DMS 273 (cell line): Measurements from ENCODE around the gene CMIP.
"Not testable (repeated sequence)": the region's sequence is repeated elsewhere in the genome, so short reads cannot be mapped to it uniquely, and the experiment has no call there.

Experiments
- DNase-seq: peaks from one replicate; lab custom pipeline; 2025; ENCODE audit not compliant: unreplicated experiment; lab: John Stamatoyannopoulos, UW

CMIP gene

DNA sequence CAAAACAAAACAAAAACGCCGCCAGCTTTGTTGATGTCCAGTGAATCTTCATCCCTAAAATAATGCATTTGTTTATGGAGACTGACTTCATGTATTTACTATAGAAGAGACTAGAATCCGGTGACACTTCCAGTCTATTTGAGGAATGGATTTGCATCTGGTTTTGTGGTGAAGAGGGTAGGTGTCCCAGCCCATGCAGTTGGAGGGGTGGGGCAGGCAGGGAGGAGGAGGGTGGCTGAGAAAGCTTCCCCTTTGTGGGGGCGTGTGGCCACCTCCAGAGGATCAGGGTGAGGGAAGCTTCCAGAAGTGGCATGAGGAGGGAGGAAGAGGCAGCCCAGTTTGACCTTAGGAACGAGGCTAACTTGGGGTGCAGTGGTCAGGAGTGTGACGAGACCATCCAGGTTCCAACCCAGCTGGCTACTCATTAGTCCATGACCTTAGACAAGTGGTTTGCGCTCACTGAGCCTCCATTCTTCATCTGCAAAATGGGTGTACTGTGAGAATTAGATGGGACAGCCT, 69.5 kb downstream of the CMIP start:
- no peak for DNase-seq

- DNase-seq: no peak
Observed at GRCh38 chr16:81514568-81515258, 70.1 kb downstream of the CMIP start.

GRCh38 chr16:81515281-81515680, 70.7 kb downstream of the CMIP start:
- no peak for DNase-seq

DNA sequence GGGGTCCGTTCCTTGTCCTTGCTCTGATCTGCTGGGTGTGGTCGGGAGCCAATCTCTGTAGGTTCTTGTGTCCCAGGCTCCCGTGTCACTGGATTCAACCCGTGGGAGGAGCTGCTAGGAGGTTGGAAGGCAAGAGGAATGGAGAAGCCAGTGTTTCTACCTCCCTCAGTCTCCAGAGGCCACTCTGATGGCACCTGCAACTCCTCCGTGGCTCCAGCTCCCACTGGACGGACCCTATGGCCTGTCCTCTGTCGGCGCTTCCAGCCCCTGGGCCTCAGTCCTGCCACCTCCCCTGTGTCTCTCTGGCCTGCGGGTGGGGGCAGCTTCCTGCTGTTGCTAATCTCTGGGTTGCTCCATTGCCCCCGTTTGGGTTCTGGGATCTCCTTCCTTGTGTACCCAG, 71.1 kb downstream of the CMIP start:
- DNase-seq: no peak

DNA sequence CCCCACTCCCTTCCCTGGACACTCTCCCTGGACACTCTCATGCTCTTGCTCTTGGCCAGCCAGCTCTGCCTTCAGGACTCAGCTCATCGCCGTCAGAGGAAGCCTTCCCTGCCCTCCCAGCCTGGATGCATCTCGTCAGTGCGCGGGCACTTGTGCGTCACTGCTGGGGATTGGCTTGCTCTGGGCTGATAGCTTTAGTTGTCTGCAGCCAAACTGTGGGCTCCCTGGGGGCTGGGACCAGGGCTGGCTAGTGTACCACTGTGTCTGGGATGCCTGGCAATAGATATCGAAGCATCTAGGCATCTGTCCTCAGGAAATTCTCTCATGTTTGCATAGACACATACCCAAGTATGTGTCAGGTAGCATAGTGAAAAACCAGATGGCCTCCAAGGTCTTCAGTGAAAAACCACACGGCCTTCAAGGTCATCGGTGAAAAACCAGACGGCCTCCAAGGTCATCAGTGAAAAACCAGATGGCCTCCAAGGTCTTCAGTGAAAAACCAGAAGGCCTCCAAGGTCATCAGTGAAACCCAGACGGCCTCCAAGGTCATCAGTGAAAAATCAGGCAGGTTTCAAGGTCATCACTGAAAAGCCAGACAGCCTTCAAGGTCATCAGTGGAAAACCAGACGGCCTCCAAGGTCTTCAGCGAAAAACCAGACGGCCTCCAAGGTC, 72.0 kb downstream of the CMIP start:
- no peak for DNase-seq

DNA sequence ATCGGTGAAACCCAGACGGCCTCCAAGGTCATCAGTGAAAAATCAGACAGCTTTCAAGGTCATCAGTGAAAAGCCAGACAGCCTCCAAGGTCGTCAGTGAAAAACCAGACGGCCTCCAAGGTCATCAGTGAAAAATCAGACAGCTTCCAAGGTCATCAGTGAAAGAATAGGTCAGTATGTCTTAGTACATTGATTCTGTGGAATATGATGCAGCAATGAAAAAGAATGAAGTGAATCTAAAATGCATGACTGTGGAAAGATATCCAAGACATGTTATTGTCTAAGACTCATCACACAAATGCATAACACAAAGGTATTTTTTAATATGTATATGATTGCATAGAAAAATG, 72.5 kb downstream of the CMIP start:
- no peak for DNase-seq

DNA sequence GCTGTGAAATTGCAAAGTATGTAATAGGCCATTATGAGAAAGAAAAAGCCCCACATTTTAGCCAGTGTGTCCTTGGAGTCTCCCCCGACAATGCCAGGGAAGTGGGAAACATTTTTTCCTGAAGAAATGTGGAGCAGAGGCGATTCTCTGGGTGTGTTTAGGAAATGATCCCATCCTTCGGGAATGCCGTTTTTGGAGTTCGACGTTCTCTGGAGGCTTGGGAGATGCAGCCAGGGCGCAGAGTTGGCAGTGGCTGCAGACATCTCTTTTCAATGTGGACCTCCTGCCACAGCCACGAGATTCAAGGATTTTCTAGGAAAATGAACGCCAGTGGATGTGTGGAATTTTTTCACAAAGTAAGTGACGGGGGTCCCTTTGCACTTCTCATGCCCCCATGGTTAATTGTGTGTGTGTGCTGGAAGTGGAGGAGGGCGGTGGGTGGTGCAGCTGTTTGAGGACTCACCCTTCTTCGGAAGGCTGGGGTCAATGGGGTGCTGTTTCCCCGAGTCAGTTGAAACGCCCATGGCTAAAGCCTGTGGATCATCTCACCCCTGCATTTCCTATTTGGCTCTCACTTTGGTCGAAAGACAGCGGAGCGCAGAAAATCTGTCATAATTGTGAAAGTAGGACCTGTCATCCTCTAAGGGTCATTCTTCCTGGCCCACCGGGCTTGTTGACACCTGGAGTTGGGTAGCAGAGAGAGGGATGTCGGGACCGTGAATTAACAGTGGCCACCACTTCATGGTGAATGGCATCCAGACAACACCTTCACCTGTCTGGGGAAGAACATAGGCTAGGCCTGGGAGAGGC, 73.2 kb downstream of the CMIP start:
- no peak for DNase-seq

GRCh38 chr16:81518439-81518757, 73.8 kb downstream of the CMIP start:
- no peak for DNase-seq

- no peak for DNase-seq
Observed at GRCh38 chr16:81519301-81520150, 74.9 kb downstream of the CMIP start.

- no peak for DNase-seq
Observed at GRCh38 chr16:81520151-81520470, 75.5 kb downstream of the CMIP start.

DNA sequence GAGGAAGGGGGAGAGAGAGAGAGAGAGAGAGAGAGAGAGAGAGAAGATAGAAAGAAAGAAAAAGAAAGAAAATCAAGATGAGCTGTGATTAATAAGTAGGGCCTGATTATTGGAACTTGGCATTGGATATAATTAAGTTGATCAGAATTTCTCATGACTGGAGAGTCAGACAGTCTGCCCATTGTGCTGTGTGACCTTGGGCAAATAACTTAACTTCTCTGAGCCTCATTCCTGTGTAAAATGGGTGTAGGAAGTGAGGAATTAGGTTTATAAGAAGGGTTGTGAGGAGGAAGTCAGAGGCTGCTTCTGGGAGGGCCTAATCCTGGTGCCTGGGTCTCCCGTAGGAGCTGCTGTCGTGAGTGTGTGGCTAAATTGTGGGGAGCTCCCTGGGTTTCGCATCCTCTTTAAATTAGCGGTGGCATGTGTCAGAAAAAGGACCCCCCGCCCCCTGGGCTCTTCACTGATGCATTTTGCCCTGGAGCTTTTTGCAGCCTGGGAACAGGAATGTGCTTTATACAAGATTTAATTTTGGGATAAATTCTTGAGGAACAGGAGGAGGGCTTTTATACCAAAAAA, 76.0 kb downstream of the CMIP start:
- DNase-seq: no peak

DNA sequence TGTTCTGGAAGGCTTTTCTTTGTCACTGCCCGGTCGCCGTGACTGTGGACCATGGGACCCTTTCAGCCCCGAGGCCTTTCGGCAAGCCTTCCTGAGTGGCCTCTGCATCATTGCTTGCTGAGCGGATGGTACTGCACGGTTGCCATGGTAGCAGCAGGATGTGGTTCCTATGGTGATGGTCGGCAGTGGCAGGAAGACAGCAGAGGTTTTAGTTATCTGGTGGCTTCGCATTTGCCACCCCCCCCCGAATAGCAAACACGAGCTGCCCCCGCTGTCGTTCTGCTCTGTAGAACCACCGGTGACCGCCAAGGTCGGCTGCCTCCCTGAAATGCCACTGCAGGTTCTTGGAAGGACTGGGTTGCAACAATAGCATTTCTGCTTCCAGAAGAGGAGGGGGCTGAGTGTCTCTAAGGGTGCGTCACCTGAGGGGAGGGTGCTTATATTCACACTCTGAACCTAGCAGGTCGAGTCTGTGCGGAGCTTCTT, 76.6 kb downstream of the CMIP start:
- DNase-seq: peak; percentile 10

GRCh38 chr16:81522108-81522701, 77.6 kb downstream of the CMIP start:
- DNase-seq: peak; percentile 66

GRCh38 chr16:81522851-81523250, 78.2 kb downstream of the CMIP start:
- DNase-seq: not testable (repeated sequence)

DNA sequence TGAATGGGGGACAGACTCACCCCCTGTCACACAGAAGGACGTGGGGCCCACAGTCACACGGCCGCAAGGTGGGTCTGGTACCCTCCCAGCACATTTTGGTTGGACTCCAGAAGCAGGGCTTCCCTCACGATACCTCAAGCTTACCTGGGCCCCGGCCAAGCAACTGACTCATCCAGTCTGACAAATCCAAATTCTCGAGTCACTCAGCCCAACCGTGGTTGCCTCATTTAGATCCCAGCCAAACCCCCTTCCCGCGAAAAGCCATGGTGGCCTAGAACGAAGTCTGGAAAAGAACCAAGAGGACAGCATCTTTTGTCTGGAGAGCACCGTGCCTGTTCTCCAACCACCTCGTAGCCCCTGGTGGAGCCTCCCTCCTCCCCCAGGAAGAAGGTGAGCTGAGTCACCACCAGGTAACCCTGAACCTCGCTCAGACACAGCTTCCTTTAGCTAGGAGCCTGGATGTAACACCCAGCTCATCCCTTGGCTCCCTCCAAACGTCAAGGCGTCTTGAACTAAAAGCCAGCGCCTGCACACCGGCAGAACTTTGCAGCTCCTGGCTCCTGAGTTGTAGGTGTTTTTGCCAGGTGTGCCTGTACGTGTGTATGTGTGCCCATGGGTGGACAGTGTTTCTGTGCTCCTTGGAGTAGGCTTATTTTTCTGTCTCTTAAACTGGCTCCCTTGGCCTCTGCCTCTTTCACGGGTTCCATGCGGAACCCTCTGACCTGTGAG, 78.9 kb downstream of the CMIP start:
- peak; percentile 11 for DNase-seq

DNA sequence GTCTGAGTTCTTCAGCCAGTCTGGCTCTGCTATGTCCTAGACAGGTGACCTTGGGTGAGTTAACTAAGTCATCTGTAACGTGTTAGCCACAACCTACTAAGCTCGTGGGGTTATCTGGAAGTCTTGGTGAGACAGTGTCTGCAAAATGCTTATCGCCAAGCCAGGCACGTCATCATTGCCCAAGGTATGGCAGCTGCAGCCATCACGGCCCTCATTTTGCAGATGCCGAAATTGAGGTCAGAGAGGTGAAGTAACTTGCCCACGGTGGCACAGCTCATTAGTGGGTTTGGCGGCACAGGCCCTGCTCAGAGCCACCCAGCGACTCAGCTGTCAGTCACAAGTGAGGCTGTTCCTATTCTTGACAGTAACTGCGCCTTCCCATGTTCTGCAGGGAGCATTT, 79.8 kb downstream of the CMIP start:
- DNase-seq: no peak

- DNase-seq: not testable (repeated sequence)
Observed at GRCh38 chr16:81524885-81525284, 80.3 kb downstream of the CMIP start.

DNA sequence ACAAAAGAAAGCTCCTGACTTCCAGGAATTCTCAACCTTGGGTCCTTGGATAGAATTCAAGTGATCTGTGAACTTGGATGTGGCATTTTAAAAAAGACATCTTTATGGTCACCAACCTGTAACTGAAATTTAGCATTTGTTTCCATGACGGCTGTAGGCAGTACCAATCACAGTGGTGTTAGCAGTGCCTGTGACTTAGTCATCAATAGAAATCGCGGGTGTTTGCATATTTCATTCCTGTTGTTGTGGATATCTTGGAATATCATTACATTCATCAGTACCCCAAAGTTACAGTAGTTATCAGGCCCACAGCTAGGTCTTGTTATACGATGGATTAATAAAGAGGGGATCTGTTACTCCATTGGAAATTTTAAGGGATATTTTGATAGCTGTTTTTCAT, 81.6 kb downstream of the CMIP start:
- no peak for DNase-seq

DNA sequence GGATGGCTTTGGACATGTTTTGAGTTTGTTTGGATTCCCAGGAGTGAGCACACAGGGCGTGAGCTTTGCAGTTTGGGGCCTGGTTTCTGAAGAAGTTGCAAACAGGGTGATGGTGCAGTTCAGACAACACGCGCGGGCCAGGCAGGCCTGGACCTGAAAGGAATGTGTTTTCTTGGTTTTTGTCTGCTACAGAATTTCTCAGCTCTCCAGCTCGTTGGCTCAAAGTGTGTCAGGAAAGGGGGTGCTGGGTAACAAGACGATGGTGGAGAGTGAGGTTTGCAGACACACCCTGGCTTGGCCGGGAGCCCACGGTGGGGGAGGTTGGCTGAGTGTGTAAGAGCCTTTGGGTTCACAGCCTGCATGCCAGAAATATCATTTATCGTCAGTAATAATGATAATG, 82.3 kb downstream of the CMIP start:
- peak; percentile 32 for DNase-seq
